ENCODE data around the gene KRT6B.
"Not testable (repeated sequence)": the region's sequence is repeated elsewhere in the genome, so short reads cannot be mapped to it uniquely, and the experiment has no call there.

KRT6B gene

DNA sequence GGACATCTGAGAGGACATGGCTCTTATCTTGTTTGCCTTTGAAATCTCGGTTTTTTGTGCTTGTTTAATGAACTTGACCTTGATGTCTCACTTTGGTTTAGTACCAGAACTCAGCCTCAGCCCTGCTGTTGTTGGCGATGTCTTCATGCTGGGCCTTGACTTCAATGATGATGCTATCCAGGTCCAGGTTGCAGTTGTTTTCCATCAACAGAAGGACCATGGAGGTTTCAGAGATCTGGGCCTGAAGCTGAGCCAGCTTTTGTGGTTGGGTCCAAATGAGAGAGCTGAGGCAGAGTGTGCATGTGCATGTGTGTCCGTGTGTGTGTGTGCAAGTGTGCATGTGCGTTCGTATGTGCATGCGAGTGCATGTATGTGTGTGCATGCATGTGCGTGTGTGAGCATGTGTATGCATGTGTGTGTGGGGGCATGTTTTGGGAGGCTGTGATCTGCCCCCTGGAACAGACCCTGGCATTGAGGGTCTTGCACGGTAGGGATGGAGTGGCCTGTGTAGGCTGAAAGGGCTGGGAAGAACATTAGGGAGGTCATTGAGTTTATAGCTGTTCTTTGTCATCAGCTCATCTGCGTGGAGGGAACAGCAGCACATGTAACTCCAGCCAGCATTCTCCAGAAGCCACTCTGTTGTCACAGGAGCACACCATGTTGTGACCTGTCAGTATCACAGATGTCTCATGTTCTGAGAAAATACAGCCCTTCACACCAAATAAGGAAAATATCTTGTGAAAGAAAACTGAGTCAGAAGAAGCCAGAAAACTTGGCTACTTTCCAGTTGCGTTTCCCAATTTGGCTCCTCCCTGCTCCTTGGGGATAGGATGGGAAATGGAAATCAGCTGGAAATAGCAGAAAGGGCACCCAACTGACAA is 35.8 kb downstream of the KRT6B start:
- no peak overlapping the region for H3K4me3 ChIP-seq (ENCODE audit: low read depth, low read length)
- TF ChIP-seq POLR2A (IDR thresholded peaks at IDR 0.05; ENCODE audit: extremely low read depth, insufficient read length) (no peak), MYC (IDR thresholded peaks at IDR 0.05; ENCODE audit: low read depth, low read length) (no peak)
- TF ChIP-seq, protein P1, sequence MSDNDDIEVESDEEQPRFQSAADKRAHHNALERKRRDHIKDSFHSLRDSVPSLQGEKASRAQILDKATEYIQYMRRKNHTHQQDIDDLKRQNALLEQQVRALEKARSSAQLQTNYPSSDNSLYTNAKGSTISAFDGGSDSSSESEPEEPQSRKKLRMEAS (IDR thresholded peaks at IDR 0.05; ENCODE audit: low read depth, low read length): no peak
- TF ChIP-seq, protein P2, sequence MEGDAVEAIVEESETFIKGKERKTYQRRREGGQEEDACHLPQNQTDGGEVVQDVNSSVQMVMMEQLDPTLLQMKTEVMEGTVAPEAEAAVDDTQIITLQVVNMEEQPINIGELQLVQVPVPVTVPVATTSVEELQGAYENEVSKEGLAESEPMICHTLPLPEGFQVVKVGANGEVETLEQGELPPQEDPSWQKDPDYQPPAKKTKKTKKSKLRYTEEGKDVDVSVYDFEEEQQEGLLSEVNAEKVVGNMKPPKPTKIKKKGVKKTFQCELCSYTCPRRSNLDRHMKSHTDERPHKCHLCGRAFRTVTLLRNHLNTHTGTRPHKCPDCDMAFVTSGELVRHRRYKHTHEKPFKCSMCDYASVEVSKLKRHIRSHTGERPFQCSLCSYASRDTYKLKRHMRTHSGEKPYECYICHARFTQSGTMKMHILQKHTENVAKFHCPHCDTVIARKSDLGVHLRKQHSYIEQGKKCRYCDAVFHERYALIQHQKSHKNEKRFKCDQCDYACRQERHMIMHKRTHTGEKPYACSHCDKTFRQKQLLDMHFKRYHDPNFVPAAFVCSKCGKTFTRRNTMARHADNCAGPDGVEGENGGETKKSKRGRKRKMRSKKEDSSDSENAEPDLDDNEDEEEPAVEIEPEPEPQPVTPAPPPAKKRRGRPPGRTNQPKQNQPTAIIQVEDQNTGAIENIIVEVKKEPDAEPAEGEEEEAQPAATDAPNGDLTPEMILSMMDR (IDR thresholded peaks at IDR 0.05; ENCODE audit: low read depth, low read length): no peak
- DNase-seq (ENCODE audit: low read depth): no peak

DNA sequence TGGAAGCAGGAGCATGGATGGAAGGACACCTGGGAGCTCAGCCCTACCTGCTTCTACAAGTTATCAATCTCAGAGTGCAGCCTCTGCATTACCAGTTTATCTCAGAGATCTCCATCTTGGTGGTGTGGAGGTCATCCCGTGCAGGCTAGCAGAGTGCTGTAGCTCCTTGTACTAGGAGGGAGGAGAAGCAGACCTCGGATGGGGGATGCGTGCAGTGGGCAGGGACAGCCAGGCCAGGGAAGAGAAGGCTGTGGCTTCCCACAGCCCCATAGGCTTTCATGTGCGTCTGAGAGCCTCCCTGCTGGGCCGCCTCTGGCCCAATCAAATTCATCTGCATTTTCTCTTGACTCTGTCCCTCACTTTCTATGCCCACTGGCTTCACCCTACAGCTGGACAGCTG is 37.0 kb downstream of the KRT6B start:
- no peak for DNase-seq (ENCODE audit: low read depth)
- no peak overlapping the region for H3K4me3 ChIP-seq (ENCODE audit: low read depth, low read length)
- TF ChIP-seq MYC (IDR thresholded peaks at IDR 0.05; ENCODE audit: low read depth, low read length) (no peak), POLR2A (IDR thresholded peaks at IDR 0.05; ENCODE audit: extremely low read depth, insufficient read length) (no peak)
- TF ChIP-seq, protein P2 (IDR thresholded peaks at IDR 0.05; ENCODE audit: low read depth, low read length): no peak
- TF ChIP-seq, protein P1 (IDR thresholded peaks at IDR 0.05; ENCODE audit: low read depth, low read length): no peak

DNA sequence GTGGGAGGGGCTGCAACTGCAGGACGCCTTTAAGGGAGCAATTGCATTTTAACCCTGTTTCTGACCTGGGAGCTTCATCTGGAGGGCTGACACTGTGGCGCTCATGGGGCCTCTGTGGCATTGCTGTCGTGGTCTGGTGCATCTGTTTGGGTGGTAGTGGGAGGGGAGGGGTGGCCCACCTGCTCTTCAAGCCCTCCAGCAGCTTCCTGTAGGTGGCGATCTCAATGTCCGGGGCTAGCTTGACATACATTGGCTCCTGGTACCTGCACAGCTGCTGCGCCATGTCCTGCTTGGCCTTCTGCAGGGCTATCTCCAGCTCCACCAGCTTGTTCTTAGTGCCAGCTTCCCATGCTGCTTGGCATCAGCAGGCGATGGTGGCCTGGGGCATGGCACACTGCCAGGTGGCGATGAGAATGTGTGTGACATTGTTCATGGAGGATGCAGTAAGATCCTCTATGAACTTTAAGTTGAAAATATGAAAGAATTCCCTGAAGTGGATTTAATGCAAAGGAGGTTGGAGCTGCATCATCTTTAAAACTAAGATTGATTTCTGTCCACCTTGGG is 38.1 kb downstream of the KRT6B start:
- no peak overlapping the region for H3K4me3 ChIP-seq (ENCODE audit: low read depth, low read length)
- DNase-seq (ENCODE audit: low read depth): no peak
- TF ChIP-seq, protein P2 (IDR thresholded peaks at IDR 0.05; ENCODE audit: low read depth, low read length): peak; percentile 16
- TF ChIP-seq MYC (IDR thresholded peaks at IDR 0.05; ENCODE audit: low read depth, low read length): no peak

DNA sequence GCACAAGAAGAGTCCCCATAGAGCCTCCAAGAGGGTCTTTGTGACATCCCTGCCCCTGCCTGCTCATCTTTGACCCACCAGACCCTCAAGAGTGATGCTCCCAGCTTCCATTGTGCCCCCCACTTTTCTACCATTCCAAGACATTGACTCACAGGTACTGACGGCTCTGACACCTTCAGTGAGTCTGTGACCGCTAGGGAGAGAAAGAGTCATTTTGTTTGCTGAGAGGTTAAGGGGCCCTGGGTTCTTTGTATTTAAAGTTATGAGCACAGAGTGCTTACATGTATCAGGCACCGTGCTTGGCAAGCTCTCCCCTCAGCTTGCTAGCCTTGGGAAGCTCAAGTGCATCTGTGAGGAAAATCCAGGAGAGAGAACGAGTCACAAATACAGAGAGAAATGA is 38.7 kb downstream of the KRT6B start:
- no peak overlapping the region for H3K4me3 ChIP-seq (ENCODE audit: low read depth, low read length)
- TF ChIP-seq, protein P1 (IDR thresholded peaks at IDR 0.05; ENCODE audit: low read depth, low read length): no peak
- TF ChIP-seq POLR2A (IDR thresholded peaks at IDR 0.05; ENCODE audit: extremely low read depth, insufficient read length) (no peak), MYC (IDR thresholded peaks at IDR 0.05; ENCODE audit: low read depth, low read length) (no peak)
- TF ChIP-seq, protein P2 (IDR thresholded peaks at IDR 0.05; ENCODE audit: low read depth, low read length): no peak
- no peak for DNase-seq (ENCODE audit: low read depth)

DNA sequence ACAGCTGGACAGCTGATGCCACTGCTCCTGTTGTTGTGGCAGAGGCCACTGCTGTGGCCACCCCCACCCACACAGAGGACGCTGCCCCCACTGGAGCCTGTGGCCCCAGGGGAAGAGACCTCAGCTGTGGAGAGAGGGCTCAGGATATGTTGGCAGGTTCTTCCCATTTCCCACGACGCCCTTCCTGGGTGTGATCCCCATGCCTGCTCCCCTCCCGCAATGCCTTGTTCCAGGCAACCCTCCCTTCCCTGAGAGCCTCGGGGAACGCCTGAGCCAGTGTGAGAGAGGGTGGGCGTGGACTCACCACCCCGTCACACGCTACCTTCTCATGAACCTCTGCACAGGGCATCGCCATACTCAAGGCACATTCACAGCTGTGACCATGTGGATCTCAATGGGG is 40.1 kb downstream of the KRT6B start:
- no peak overlapping the region for H3K4me3 ChIP-seq (ENCODE audit: low read depth, low read length)
- no peak for DNase-seq (ENCODE audit: low read depth)
- TF ChIP-seq, protein P2 (IDR thresholded peaks at IDR 0.05; ENCODE audit: low read depth, low read length): no peak
- TF ChIP-seq, protein P1 (IDR thresholded peaks at IDR 0.05; ENCODE audit: low read depth, low read length): no peak
- TF ChIP-seq POLR2A (IDR thresholded peaks at IDR 0.05; ENCODE audit: extremely low read depth, insufficient read length) (no peak), MYC (IDR thresholded peaks at IDR 0.05; ENCODE audit: low read depth, low read length) (no peak)

DNA sequence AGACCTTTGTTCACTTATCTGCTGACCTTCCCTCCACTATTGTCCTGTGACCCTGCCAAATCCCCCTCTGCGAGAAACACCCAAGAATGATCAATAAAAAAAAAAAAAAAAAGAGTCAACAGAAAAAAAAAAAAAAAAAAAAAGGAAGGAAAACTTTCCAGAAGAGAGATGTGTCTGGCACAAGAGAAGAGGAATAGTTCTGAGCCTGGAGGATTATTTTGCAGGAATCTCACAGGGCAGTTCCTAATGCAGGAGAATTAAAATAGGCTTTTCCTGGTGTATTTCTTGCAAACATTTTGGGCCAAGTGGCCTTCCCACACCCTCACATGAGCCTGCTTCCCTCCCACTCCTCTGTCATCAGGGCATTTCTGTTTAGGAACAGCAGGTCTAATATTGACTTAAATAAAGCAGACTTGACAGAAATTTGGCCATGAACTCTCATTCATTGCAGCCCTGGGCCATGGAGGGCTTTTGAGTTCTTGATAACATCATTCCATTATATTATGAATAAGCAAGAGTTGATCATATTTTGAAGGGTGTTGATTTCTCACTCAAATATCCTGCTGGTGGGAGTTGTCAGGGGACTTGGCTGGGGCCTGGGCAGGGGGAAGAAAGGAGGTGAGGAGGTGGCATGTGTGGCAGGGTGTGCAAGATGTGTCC is 41.2 kb downstream of the KRT6B start:
- not testable (repeated sequence) for H3K4me3 ChIP-seq (ENCODE audit: low read depth, low read length); DNase-seq (ENCODE audit: low read depth)
